HG03460 (cell line): ENCODE data around the gene MMP11.
A peak's percentile ranks its signal among the peaks of the same experiment; 100 is the strongest.

ENCODE experiments used
- ATAC-seq: cut with Tn5 transposase; IDR thresholded peaks from one replicate; pipeline ENCODE4 v1.9.1; 2021; ENCODE audit not compliant: unreplicated experiment

Gene MMP11

GRCh38 chr22:23801238-23801821 lies 28.7 kb downstream of the MMP11 start:
- peak; percentile 10 for ATAC-seq

GRCh38 chr22:23801886-23802377 lies 29.3 kb downstream of the MMP11 start:
- no peak for ATAC-seq

GRCh38 chr22:23803001-23803819 lies 30.6 kb downstream of the MMP11 start:
- ATAC-seq: no peak

- ATAC-seq: no peak
Observed at GRCh38 chr22:23804781-23805291, 32.2 kb downstream of the MMP11 start.

GRCh38 chr22:23806837-23807236 lies 34.2 kb downstream of the MMP11 start:
- ATAC-seq: no peak

GRCh38 chr22:23812378-23812777 lies 39.7 kb downstream of the MMP11 start:
- ATAC-seq: no peak

GRCh38 chr22:23815541-23816155 lies 43.0 kb downstream of the MMP11 start:
- no peak for ATAC-seq

GRCh38 chr22:23816156-23816976 lies 43.7 kb downstream of the MMP11 start:
- no peak for ATAC-seq

GRCh38 chr22:23817146-23817545 lies 44.5 kb downstream of the MMP11 start:
- ATAC-seq: no peak

GRCh38 chr22:23818541-23818940 lies 45.9 kb downstream of the MMP11 start:
- no peak for ATAC-seq

- no peak for ATAC-seq
Observed at GRCh38 chr22:23820748-23821211, 48.1 kb downstream of the MMP11 start.

GRCh38 chr22:23822101-23822671 lies 49.5 kb downstream of the MMP11 start:
- ATAC-seq: no peak

GRCh38 chr22:23823331-23823791 lies 50.7 kb downstream of the MMP11 start:
- no peak for ATAC-seq

GRCh38 chr22:23824476-23825245 lies 52.0 kb downstream of the MMP11 start:
- no peak for ATAC-seq

- ATAC-seq: no peak
Observed at GRCh38 chr22:23825246-23825905, 52.7 kb downstream of the MMP11 start.

- ATAC-seq: no peak
Observed at GRCh38 chr22:23826510-23827350, 54.1 kb downstream of the MMP11 start.

- ATAC-seq: no peak
Observed at GRCh38 chr22:23827351-23827995, 54.8 kb downstream of the MMP11 start.
